WI38 (cell line): Measurements from ENCODE around the gene CPT1A.

Experiments
- H3K4me3 ChIP-seq: 2 replicates; pipeline ENCODE4 v1.5.1; 2011; ENCODE audit warnings: low read depth, mild to moderate bottlenecking, control low read depth, low read length
- CTCF ChIP-seq: IDR thresholded peaks from 2 replicates; pipeline ENCODE4 v1.5.1; 2012; ENCODE audit warnings: low read depth, mild to moderate bottlenecking, control low read depth, low read length

The CPT1A gene

GRCh38 chr11:68763926-68764657 lies 77.6 kb downstream of the CPT1A start:
- no peak overlapping the region for H3K4me3 ChIP-seq
- no peak for TF ChIP-seq CTCF

GRCh38 chr11:68763181-68763721 lies 78.5 kb downstream of the CPT1A start:
- no peak overlapping the region for H3K4me3 ChIP-seq
- TF ChIP-seq CTCF, result no peak

- TF ChIP-seq CTCF, result no peak
Measured at GRCh38 chr11:68762481-68762880, 79.2 kb downstream of the CPT1A start.

GRCh38 chr11:68761801-68762200 lies 79.9 kb downstream of the CPT1A start:
- TF ChIP-seq CTCF, result no peak
- no peak overlapping the region for H3K4me3 ChIP-seq

More at GRCh38 chr11:68762481-68762880, 79.2 kb downstream of the CPT1A start:
- no peak overlapping the region for H3K4me3 ChIP-seq

- no peak for TF ChIP-seq CTCF
Measured at GRCh38 chr11:68759991-68760390, 81.7 kb downstream of the CPT1A start.

GRCh38 chr11:68757711-68758110 lies 84.0 kb downstream of the CPT1A start:
- no peak for TF ChIP-seq CTCF

More at GRCh38 chr11:68759991-68760390, 81.7 kb downstream of the CPT1A start:
- no peak overlapping the region for H3K4me3 ChIP-seq

GRCh38 chr11:68756171-68756766 lies 85.4 kb downstream of the CPT1A start:
- no peak for TF ChIP-seq CTCF
- H3K4me3 ChIP-seq, result no peak overlapping the region

More at GRCh38 chr11:68757711-68758110, 84.0 kb downstream of the CPT1A start:
- no peak overlapping the region for H3K4me3 ChIP-seq
